ENCODE results near the gene GJB2. TPM values are rescaled to one million over a fixed set of nuclear protein-coding genes. Genes with fewer than 3 reads are reported as not detected.

GJB2 gene
- total and polyA plus RNA-seq, 2 of the 4 experiments (the other 2 are of a cell fraction), result under 0.01 to 0.17 TPM

DNA sequence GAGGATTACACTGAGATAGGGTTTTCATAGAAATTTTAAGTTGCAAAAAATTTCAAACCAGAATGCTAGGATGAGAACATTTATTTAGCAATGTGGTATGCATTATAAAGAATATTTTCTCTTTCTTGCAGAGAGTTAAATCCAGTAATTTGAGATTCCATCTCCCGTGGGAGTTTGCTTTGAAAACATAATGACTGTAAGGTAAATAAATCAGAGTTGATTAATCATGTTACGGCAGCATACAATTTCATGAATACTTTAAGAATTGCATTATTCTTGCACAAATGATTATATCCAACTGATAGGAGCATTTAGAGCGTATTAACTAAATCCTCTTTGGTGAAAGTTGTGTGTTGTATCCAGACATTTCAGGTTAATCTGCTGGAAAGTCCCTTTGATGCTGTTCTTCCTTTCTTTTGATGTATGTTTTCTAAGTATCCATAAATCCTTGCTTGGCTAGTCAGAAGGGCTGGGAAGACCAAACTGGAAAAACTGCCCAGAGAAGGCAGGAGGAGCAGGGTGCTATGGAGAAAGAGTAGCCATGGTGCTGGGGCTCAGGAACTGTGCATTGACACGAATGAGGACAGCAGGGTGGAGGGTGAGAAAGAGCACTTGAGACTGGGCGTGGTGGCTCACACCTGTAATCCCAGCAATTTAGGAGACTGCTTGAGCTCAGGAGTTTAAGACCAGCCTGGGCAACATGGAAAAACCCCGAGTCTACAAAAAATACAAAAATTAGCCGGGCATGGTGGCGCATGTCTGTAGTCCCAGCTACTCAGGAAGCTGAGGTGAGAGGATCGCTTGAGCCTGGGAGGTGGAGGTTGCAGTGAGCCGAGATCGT is 27.1 kb downstream of the GJB2 start:
- Histone ChIP-seq H2AFZ (replicated peaks; ENCODE audit: low read length, poor library complexity) (no peak overlapping the region), H3K4me2 (ENCODE audit: low read depth, low read length) (peak overlapping the region; percentile 22; the same call in 1 of the 2 replicates), H4K91ac (ENCODE audit: insufficient read depth, low read depth, low read length) (peak overlapping the region; percentile 66; the same call in 1 of the 2 replicates), H2BK20ac (ENCODE audit: low read depth, low read length) (peak overlapping the region; percentile 63; the same call in 1 of the 2 replicates), H3K36me3 (ENCODE audit: control insufficient read depth, insufficient read depth, low read length) (no peaks in the 10 kb centered on the region), H2BK120ac (ENCODE audit: low read depth, low read length) (no peak overlapping the region), H3K18ac (ENCODE audit: low read depth, low read length) (peak overlapping the region; percentile 49; the same call in 1 of the 2 replicates), H3K27me3 (ENCODE audit: control insufficient read depth, insufficient read depth, low read length) (peaks cover 8% of the 10 kb centered on the region; the same call in 1 of the 2 replicates), H3K14ac (replicated peaks; ENCODE audit: low read depth, low read length) (peak overlapping the region; percentile 68; the same call in 1 of the 2 replicates), H3K9me1 (ENCODE audit: insufficient read depth, low read length) (no peaks in the 10 kb centered on the region; the same call in 1 of the 2 replicates), H3K79me1 (ENCODE audit: low read depth in 1 of 2, low read length in 2 of 2) (no peaks in the 10 kb centered on the region), H3K9me3 (ENCODE audit: control insufficient read depth, insufficient read depth, low read length) (no peaks in the 10 kb centered on the region), H3K27ac (ENCODE audit: insufficient read depth, low read length) (peak overlapping the region; percentile 65; the same call in 1 of the 2 replicates), H4K8ac (ENCODE audit: low read depth in 2 of 2, low read length in 2 of 2) (no peak overlapping the region), H3K4me1 (ENCODE audit: control insufficient read depth, insufficient read depth, low read length) (peaks cover 3% of the 10 kb centered on the region; the same call in 1 of the 2 replicates), H2BK5ac (ENCODE audit: low read depth, low read length, poor library complexity, severe bottlenecking) (no peak overlapping the region), H3K56ac (ENCODE audit: extremely low read depth, insufficient read depth, low read length) (no peak overlapping the region), H2AK9ac (replicated peaks; ENCODE audit: low read depth, low read length, poor library complexity) (no peak overlapping the region), H2AK5ac (ENCODE audit: low read depth, low read length) (no peak overlapping the region), H4K5ac (ENCODE audit: low read depth, low read length) (peak overlapping the region; percentile 8; the same call in 1 of the 2 replicates), H4K20me1 (ENCODE audit: insufficient read depth, low read length) (no peaks in the 10 kb centered on the region), H3K4ac (ENCODE audit: low read depth, low read length) (peak overlapping the region; percentile 6; the same call in 1 of the 2 replicates), H2BK15ac (ENCODE audit: low read depth, low read length) (no peak overlapping the region), H3K9ac (ENCODE audit: low read depth, low read length) (no peak overlapping the region), H3K23ac (ENCODE audit: low read depth, low read length) (no peak overlapping the region), H3K4me3 (ENCODE audit: insufficient read depth, low read depth, low read length) (no peak overlapping the region)
- WGBS, 2 experiments (ENCODE audit: extremely low coverage in 2 of 2, insufficient read length in 1 of 2), result 81% methylated on average over 3 of the region's 11 CpGs; no CpG with 5 or more reads in 1 of the 2 experiments
- TF ChIP-seq CEBPB (IDR thresholded peaks at IDR 0.05; ENCODE audit: low read depth, low read length) (0 out of 2 replicates have a peak, but pooled peaks have one; percentile 9), POLR2A (IDR thresholded peaks at IDR 0.05; ENCODE audit: low read depth, low read length) (no peak)
- ChIA-PET POLR2A (ENCODE audit: unreplicated experiment) (no interaction called here), CTCF (no interaction called here)
- dilution Hi-C loops (cut with HindIII; ENCODE audit: low sequenced_read_pairs, unreplicated experiment), result no loop called here
- BruUV-seq (replicated peaks), result no TSS peak
- intact Hi-C loops (cut with micrococcal nuclease), result no loop called here
- in situ Hi-C loops (cut with MboI; ENCODE audit: low sequenced_read_pairs), result loop anchor here (10.0 to 25.0 kb wide), 2 partner anchors 171 to 528 kb away; partner anchors contain the start of gene MPHOSPH8
- DNase-seq, result peak; percentile 74
- no peak; the same call in 1 of the 2 replicates for ATAC-seq (ENCODE audit: low read depth)
